Measurements from ENCODE around the gene AKAP9.
"Not testable (repeated sequence)": the region's sequence is repeated elsewhere in the genome, so short reads cannot be mapped to it uniquely, and the experiment has no call there.

- not testable (repeated sequence) for TF ChIP-seq CTCF (IDR thresholded peaks at IDR 0.05); POLR2AphosphoS5 (IDR thresholded peaks at IDR 0.05; ENCODE audit: insufficient read depth in 1 of 2, low read depth in 1 of 2); POLR2A (IDR thresholded peaks at IDR 0.05)
Observed at GRCh38 chr7:92026635-92027034, 86.0 kb downstream of the AKAP9 start.
